ENCODE data around the gene AMOTL1. TPM values are rescaled to one million over a fixed set of nuclear protein-coding genes. Genes with fewer than 3 reads are reported as not detected.

The AMOTL1 gene
- total and polyA plus RNA-seq, 2 donors (not counting 3 experiments of a cell fraction or from before 2014, with no cell fraction given), result 12.5 to 37.8 TPM

DNA sequence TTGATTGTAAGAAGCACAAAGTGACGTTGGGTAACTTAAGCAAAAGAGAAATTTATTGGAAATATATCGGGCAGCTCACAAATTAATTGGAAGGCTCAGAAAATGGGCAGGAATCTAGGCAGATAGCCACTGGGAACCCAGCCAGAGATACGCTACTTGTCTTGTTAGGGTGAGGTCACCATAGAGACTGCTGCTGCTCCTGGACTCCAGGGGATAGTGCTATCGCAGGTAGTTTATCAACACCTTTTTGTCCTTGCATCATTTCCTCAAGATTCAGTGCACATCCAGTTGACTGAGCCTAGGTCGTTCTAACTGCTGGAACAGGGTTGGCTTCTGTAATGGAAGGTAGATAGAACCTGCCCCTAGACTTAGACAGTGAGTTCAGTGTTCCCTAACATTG lies 19.6 kb downstream of the AMOTL1 start:
- FAIRE-seq, result no peak
- dilution Hi-C loops (cut with MboI; ENCODE audit: extremely low pct_ligation_motif_present, low sequenced_read_pairs), result no loop called here
- no TSS peak for BruUV-seq (replicated peaks)

More for the DNA sequence above, 19.6 kb downstream of the AMOTL1 start:
- DNase-seq (ENCODE audit: low read depth, low spot score), result no peak
- H3K9me3 ChIP-seq (replicated peaks; ENCODE audit: control insufficient read depth, insufficient read depth, low read length), result no peaks in the 10 kb centered on the region
- H3K9me1 ChIP-seq (replicated peaks; ENCODE audit: control insufficient read depth, extremely low read depth, insufficient read depth, low read length), result no peaks in the 10 kb centered on the region
- no peak overlapping the region for H3K27ac ChIP-seq (ENCODE audit: insufficient read depth, low read depth, low read length)
- H3K27me3 ChIP-seq (ENCODE audit: control insufficient read depth in 2 of 2, insufficient read depth in 2 of 2, low read length in 2 of 2), result no peaks in the 10 kb centered on the region
- no peak overlapping the region for H3K9ac ChIP-seq (replicated peaks; ENCODE audit: extremely low read depth, insufficient read depth, low read length)
- TF ChIP-seq, protein P1, sequence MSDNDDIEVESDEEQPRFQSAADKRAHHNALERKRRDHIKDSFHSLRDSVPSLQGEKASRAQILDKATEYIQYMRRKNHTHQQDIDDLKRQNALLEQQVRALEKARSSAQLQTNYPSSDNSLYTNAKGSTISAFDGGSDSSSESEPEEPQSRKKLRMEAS (IDR thresholded peaks at IDR 0.05; ENCODE audit: insufficient read depth, insufficient read length), result no peak
- TF ChIP-seq GATA2 (IDR thresholded peaks at IDR 0.05; ENCODE audit: insufficient read depth, insufficient read length, low read depth, low read length) (no peak), EZH2 (IDR thresholded peaks at IDR 0.05; ENCODE audit: borderline replicate concordance, low read depth, low read length, severe bottlenecking) (no peak), POLR2A (IDR thresholded peaks at IDR 0.05; ENCODE audit: low read depth, low read length) (no peak), FOS (IDR thresholded peaks at IDR 0.05; ENCODE audit: borderline replicate concordance, insufficient read depth, low read length) (no peak), POLR2AphosphoS5 (IDR thresholded peaks at IDR 0.05; ENCODE audit: insufficient read depth, low read depth, low read length) (no peak), MYC (IDR thresholded peaks at IDR 0.05; ENCODE audit: low read depth, low read length) (no peak), JUN (IDR thresholded peaks at IDR 0.05; ENCODE audit: borderline replicate concordance, insufficient read depth, insufficient read length, low read depth) (no peak)
- TF ChIP-seq, protein P2, sequence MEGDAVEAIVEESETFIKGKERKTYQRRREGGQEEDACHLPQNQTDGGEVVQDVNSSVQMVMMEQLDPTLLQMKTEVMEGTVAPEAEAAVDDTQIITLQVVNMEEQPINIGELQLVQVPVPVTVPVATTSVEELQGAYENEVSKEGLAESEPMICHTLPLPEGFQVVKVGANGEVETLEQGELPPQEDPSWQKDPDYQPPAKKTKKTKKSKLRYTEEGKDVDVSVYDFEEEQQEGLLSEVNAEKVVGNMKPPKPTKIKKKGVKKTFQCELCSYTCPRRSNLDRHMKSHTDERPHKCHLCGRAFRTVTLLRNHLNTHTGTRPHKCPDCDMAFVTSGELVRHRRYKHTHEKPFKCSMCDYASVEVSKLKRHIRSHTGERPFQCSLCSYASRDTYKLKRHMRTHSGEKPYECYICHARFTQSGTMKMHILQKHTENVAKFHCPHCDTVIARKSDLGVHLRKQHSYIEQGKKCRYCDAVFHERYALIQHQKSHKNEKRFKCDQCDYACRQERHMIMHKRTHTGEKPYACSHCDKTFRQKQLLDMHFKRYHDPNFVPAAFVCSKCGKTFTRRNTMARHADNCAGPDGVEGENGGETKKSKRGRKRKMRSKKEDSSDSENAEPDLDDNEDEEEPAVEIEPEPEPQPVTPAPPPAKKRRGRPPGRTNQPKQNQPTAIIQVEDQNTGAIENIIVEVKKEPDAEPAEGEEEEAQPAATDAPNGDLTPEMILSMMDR (IDR thresholded peaks at IDR 0.05; ENCODE audit: extremely low read depth in 1 of 2, insufficient read depth in 1 of 2, low read depth in 1 of 2, low read length in 2 of 2), result no peak
- peaks cover 83% of the 10 kb centered on the region for H3K79me2 ChIP-seq (ENCODE audit: control insufficient read depth, insufficient read depth, low read length)
- no peak overlapping the region for H2AFZ ChIP-seq (ENCODE audit: low read depth, low read length)
- ChIA-PET CTCF (interaction anchor here (2.2 kb wide), 1 partner anchor 164 kb away, joined by 5 read pairs; no protein-coding TSS in a partner anchor), POLR2A (no interaction called here)
- H3K36me3 ChIP-seq (ENCODE audit: control insufficient read depth in 2 of 2, extremely low read depth in 1 of 2, insufficient read depth in 2 of 2, low read length in 2 of 2), result no peaks in the 10 kb centered on the region
- H3K4me2 ChIP-seq (ENCODE audit: insufficient read depth, low read length), result no peak overlapping the region
- H3K4me1 ChIP-seq (ENCODE audit: control insufficient read depth, extremely low read depth, insufficient read depth, low read length), result peaks cover 24% of the 10 kb centered on the region
- intact Hi-C loops (cut with micrococcal nuclease), result no loop called here
- no peak overlapping the region for H3K4me3 ChIP-seq (replicated peaks in 1 of 3; ENCODE audit: insufficient read depth in 1 of 3, low read depth in 1 of 3, low read length in 3 of 3)
- no peaks in the 10 kb centered on the region for H4K20me1 ChIP-seq (replicated peaks; ENCODE audit: control insufficient read depth, extremely low read depth, insufficient read depth, low read length)

Measured in endothelial cell of umbilical vein (primary cell).